HG02938 (cell line): ENCODE data around the gene C11orf24.
"Not testable (repeated sequence)": the region's sequence is repeated elsewhere in the genome, so short reads cannot be mapped to it uniquely, and the experiment has no call there.

Experiments
- ATAC-seq: cut with Tn5 transposase; IDR thresholded peaks from one replicate; pipeline ENCODE4 v1.9.1; 2021; ENCODE audit warnings: mild to moderate bottlenecking, moderate library complexity; ENCODE audit not compliant: unreplicated experiment

Gene C11orf24

GRCh38 chr11:68256331-68256741 is 15.4 kb downstream of the C11orf24 start:
- no peak for ATAC-seq

- no peak for ATAC-seq
These were observed 16.2 kb downstream of the C11orf24 start for GRCh38 chr11:68255526-68255925.

DNA sequence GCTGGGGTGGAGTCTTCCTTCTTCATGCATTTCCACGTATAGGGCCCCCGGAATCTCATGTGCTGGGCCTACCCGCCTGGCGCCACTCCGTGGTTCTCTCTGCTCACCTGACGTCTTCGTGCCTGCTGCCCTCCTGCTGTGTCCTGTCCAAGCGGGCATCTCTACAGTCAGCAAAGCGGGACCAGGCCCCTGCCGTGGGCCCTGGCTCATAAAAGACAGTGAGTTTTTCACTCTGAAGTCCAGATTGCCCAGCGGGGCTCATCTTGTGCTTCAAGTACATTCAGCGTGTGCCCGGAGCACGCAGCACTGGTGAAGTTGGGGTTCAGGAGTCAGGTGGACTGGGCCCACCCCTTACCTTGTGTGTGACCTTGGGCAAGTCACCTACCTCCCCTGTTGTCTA is 17.4 kb downstream of the C11orf24 start:
- no peak for ATAC-seq

DNA sequence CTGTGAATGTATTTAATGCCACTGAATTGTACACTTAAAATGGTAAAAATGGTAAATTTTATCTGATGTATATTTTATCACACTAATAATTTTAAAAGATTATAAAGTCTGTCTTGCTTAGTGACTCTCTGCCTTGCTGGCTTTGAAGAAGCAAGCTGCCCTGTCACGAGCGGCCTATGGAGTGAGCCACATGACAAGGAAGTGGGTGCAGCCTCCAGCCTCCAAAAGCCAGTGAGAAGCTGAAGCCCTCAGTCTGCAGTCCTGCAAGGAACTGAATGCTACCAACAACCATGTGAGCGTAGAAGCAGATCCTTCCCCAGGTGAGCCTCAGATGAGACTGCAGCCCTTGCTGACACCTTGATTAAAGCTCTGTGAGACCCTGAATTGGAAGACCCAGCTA is 20.0 kb downstream of the C11orf24 start:
- ATAC-seq = no peak

DNA sequence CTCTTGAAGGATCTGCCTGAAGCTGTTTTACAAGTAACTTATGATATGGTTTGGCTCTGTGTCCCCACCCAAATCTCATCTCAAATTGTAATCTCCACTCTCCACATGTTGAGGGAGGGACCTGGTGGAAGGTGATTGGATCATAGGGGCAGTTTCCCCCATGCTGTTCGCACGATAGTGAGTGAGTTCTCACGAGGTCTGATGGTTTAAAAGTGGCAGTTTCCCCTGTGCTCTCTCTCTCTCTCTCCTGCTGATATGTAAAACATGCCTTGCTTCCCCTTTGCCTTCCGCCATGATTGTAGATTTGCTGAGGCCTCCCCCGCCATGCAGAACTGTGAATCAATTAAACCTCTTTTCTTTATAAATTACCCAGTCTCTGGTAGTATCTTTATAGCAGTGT is 26.9 kb downstream of the C11orf24 start:
- not testable (repeated sequence) for ATAC-seq

- not testable (repeated sequence) for ATAC-seq
These were observed 27.9 kb downstream of the C11orf24 start for GRCh38 chr11:68243847-68244246.

GRCh38 chr11:68242616-68243015 is 29.2 kb downstream of the C11orf24 start:
- no peak for ATAC-seq

DNA sequence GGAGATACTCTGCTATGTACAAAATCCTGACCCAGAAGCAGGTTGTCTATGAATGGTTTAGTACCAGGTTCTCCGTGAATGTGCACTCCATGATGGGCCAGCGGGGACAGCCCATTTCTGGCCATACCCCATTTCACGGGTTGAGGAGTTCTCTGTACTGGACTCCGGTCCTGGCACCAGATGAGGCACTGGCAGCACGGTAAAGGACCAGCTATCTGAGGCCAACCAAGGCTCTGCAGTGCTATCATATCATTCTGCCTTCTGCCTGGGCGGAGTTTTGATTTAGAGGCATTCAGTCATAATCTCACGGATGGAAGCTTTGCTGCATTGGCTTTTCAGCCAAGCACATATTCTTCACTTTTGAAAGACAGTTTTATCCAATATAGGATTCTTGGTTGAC is 40.2 kb downstream of the C11orf24 start:
- no peak for ATAC-seq

DNA sequence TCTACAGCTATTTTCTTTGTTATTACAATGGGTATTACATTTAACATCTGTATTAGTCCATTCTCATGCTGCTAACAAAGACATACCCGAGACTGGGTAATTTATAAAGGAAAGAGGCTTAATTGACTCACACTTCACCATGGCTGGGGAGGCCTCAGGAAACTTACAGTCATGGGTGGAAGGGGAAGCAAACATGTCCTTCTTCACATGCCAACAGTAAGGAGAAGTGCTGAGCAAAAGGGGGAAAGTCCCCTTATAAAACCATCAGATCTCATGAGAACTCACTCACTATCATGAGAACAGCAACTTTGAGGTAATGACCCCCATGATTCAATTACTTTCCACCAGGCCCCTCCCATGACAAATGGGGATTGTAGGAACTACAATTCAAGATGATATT is 42.2 kb downstream of the C11orf24 start:
- no peak for ATAC-seq

- ATAC-seq = no peak
These were observed 45.4 kb downstream of the C11orf24 start for GRCh38 chr11:68226421-68226820.

GRCh38 chr11:68224606-68225005 is 47.2 kb downstream of the C11orf24 start:
- no peak for ATAC-seq

- ATAC-seq = no peak
These were observed 48.5 kb downstream of the C11orf24 start for GRCh38 chr11:68223275-68223674.

- no peak for ATAC-seq
These were observed 50.4 kb downstream of the C11orf24 start for GRCh38 chr11:68221406-68221805.

DNA sequence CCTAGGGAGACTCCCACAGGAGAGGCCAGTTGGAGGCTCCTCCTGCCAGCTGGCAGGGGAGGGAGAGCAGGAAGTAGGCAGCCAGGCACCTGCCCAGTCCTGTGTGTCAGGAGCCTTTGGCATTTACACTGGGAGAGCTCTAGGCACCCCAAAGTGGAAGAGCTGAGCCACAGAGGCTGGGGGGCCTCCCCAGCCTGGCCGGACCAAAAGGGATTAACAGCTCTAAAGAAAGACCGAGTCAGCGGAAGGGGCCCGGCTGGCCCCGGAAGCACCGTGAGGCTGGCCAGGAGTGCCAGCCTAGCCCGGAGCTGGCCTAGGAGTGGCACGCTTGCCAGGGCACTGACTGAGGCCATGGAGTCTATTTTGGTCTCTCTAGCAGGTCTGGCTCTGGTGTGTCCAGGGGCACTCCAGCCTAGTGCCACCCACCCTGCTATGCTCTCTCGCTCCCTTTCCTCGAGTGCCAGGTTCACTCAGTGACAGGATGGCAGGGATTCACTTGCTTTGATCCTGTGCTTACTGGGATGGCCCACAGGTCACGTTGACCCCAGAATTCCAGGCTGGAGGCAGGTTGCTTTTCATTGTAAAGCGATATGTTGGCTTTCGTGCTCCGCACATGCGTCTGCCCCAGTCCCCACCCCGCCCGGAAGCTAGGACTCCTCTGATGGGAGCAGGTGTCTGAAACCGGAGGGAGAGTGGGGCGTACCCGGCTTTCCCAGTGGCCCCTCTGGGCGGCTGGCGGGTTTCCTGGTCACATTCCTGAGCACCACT is 55.4 kb downstream of the C11orf24 start:
- ATAC-seq = no peak

- no peak for ATAC-seq
These were observed 56.1 kb downstream of the C11orf24 start for GRCh38 chr11:68215524-68216170.

- ATAC-seq = no peak
These were observed 56.7 kb downstream of the C11orf24 start for GRCh38 chr11:68215087-68215445.

DNA sequence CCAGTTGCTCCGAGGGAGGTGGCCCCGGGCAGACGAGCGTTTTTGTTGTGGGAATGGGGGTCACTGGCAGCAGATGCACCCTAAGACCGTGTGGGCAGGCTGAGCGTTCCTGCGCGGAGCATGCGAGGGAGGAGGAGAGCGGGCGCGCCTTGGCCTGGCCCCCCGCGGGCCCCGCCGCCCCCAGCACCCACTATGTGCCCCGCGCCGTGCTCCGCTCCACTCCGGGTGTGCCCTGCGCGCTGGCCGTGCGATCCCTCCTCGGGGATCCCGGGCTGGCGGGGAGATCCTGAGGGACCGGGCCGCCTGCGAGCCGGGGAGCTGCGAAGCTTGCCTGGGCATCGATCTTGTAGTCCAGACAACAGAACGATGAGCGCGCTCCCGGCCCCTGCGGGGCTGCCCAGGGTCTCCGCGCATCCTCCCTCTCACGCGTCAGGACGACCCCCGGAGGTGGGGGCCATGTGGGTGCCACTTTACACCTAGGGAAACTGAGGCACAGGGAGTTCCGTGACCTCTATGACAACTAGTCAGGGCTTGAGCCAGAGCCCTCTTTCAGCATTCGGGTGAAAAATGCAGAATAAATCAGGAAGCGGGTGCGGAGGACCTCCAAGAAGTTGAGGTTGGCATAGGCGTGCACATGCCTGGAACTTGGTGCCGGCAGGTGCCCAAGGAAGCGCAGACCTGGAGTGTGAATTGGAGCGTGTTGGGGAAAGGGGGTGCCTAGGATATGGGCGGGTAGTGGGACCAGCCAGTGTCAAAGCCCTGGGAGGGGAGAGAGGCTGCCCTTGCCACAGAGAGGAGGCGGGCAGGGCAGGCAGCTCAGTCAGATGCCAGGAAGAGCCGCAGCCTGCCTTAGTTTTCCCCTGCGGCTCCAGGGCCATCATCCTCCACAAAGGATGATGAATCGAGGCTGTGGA is 57.3 kb downstream of the C11orf24 start:
- no peak for ATAC-seq

DNA sequence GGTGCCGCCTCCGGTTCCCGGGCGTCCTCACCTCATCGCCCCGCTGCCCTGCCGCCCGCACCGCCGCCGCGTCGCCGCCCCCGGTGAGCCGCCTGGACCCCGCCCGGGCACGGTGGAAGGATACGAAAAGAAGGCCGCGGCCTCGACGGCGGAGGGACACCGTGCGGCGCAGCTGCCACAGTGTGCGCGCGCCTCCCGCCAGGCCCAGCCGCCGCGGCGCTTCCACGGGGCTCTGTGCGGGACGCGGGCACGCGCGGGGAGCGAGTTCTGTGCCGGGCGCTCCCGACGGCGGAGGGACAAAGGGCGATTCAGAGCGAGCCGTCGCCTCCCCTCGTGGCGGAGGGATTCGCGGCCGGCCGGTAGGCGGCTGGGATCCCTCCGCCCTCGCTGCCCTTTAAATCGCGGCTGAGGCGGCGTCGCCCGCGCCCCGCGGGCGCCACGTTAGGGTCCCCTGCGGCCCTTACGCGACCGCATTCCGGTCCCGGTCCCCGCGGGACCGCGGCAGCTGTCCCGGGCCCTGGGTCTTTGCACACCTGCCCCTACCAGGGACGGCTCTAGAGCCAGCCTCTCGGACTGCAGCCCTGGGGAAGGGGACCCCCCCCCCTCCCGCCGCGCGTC is 58.1 kb downstream of the C11orf24 start:
- no peak for ATAC-seq

GRCh38 chr11:68213135-68213515 is 58.6 kb downstream of the C11orf24 start, which contains the start of gene KMT5B:
TSS of gene KMT5B (minus strand) at chr11:68213296. CDS start at chr11:68190076, 23,220 bp downstream.
- no peak for ATAC-seq

- no peak for ATAC-seq
These were observed 59.2 kb downstream of the C11orf24 start for GRCh38 chr11:68212421-68213134.
